ENCODE measurements around the gene PPP1R11. TPM values are rescaled to one million over a fixed set of nuclear protein-coding genes. Genes with fewer than 3 reads are reported as not detected.

PPP1R11 gene
- total and polyA plus RNA-seq, 9 of the 15 experiments (the other 6 are each of a cell fraction or from before 2014, with no cell fraction given): 17.8 to 94.8 (median 44.6) TPM

DNA sequence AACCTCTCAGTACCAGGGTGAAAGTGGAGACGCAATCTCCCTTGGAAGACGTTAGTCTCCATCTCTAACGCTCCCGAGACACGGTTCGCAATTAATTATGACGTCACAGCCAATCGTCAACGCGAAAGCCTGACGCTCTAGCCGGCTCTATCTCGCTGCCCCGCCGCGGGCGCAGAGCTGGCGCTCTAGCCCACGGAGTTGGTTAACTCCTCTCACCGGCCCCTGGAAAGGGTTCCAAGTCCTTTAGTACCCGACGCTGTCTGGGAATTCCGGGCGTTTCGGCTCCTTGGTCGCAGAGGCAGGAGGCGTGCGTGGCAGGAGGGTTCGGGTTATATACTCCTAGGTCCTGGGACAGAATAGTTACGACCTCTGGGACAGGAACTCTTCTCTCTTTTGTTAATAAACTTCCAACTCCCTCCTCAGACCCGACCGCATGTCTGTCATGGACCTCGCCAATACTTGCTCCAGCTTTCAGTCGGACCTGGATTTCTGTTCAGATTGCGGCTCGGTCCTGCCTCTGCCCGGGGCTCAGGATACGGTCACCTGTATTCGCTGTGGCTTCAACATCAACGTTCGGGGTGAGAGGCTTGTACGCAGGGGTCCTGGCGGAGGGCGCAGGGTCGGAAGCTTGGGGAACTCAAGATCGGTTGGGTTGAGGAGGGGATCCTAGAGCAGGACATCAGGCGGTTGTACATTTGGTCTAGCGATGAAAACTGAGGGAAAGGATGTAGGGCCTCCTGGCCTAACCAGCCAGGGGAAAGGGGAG, 5.7 kb upstream of the PPP1R11 start, which contains the start of gene POLR1H (continued):
- TF ChIP-seq, protein P1, sequence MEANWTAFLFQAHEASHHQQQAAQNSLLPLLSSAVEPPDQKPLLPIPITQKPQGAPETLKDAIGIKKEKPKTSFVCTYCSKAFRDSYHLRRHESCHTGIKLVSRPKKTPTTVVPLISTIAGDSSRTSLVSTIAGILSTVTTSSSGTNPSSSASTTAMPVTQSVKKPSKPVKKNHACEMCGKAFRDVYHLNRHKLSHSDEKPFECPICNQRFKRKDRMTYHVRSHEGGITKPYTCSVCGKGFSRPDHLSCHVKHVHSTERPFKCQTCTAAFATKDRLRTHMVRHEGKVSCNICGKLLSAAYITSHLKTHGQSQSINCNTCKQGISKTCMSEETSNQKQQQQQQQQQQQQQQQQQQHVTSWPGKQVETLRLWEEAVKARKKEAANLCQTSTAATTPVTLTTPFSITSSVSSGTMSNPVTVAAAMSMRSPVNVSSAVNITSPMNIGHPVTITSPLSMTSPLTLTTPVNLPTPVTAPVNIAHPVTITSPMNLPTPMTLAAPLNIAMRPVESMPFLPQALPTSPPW (CRISPR knock-in tag; IDR thresholded peaks at IDR 0.05): peak; percentile 55; the same call in 1 of the 2 replicates
- TF ChIP-seq, protein P2, sequence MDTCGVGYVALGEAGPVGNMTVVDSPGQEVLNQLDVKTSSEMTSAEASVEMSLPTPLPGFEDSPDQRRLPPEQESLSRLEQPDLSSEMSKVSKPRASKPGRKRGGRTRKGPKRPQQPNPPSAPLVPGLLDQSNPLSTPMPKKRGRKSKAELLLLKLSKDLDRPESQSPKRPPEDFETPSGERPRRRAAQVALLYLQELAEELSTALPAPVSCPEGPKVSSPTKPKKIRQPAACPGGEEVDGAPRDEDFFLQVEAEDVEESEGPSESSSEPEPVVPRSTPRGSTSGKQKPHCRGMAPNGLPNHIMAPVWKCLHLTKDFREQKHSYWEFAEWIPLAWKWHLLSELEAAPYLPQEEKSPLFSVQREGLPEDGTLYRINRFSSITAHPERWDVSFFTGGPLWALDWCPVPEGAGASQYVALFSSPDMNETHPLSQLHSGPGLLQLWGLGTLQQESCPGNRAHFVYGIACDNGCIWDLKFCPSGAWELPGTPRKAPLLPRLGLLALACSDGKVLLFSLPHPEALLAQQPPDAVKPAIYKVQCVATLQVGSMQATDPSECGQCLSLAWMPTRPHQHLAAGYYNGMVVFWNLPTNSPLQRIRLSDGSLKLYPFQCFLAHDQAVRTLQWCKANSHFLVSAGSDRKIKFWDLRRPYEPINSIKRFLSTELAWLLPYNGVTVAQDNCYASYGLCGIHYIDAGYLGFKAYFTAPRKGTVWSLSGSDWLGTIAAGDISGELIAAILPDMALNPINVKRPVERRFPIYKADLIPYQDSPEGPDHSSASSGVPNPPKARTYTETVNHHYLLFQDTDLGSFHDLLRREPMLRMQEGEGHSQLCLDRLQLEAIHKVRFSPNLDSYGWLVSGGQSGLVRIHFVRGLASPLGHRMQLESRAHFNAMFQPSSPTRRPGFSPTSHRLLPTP (IDR thresholded peaks at IDR 0.05; ENCODE audit: borderline replicate concordance, extremely low read depth, insufficient read length): no peak
- TF ChIP-seq MYC (IDR thresholded peaks at IDR 0.05; ENCODE audit: low read depth, low read length) (no peak; the same call in 1 of the 2 replicates), MYC (CRISPR knock-in tag; IDR thresholded peaks at IDR 0.05; ENCODE audit: borderline replicate concordance, low read depth) (0 out of 2 replicates have a peak, but pooled peaks have one; percentile 49), DIDO1 (tag; IDR thresholded peaks at IDR 0.05; ENCODE audit: low read depth) (peak; percentile 89), XRCC4 (IDR thresholded peaks at IDR 0.05; ENCODE audit: extremely low read depth, insufficient read depth, insufficient read length) (no peak), TBL1XR1 (IDR thresholded peaks at IDR 0.05; ENCODE audit: low read length in 2 of 2) (peak in 1 of 2 experiments; percentile 89; a peak in 3 of 4 replicates), TOE1 (IDR thresholded peaks at IDR 0.05; ENCODE audit: borderline replicate concordance) (peak; percentile 19; the same call in 1 of the 2 replicates), TOE1 (CRISPR knock-in tag; IDR thresholded peaks at IDR 0.05; ENCODE audit: borderline replicate concordance, low read depth) (no peak), ZFX (CRISPR knock-in tag; IDR thresholded peaks at IDR 0.05) (peak; percentile 59), RBM22 (IDR thresholded peaks at IDR 0.05; ENCODE audit: low read depth, low read length, poor library complexity, severe bottlenecking) (no peak), TCF3 (CRISPR knock-in tag; IDR thresholded peaks at IDR 0.05) (no peak), GABPA (tag; conservative IDR thresholded peaks at IDR 0.05; ENCODE audit: low read depth) (peak; percentile 58), ZNF57 (CRISPR knock-in tag; IDR thresholded peaks at IDR 0.05) (no peak), ELF1 (tag; IDR thresholded peaks at IDR 0.05) (peak; percentile 33)
- TF ChIP-seq, protein P3, sequence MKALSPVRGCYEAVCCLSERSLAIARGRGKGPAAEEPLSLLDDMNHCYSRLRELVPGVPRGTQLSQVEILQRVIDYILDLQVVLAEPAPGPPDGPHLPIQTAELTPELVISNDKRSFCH (CRISPR knock-in tag; IDR thresholded peaks at IDR 0.05): no peak
- TF ChIP-seq, protein P3 (tag; IDR thresholded peaks at IDR 0.05): peak; percentile 29; the same call in 1 of the 2 replicates
- TF ChIP-seq, protein P4, sequence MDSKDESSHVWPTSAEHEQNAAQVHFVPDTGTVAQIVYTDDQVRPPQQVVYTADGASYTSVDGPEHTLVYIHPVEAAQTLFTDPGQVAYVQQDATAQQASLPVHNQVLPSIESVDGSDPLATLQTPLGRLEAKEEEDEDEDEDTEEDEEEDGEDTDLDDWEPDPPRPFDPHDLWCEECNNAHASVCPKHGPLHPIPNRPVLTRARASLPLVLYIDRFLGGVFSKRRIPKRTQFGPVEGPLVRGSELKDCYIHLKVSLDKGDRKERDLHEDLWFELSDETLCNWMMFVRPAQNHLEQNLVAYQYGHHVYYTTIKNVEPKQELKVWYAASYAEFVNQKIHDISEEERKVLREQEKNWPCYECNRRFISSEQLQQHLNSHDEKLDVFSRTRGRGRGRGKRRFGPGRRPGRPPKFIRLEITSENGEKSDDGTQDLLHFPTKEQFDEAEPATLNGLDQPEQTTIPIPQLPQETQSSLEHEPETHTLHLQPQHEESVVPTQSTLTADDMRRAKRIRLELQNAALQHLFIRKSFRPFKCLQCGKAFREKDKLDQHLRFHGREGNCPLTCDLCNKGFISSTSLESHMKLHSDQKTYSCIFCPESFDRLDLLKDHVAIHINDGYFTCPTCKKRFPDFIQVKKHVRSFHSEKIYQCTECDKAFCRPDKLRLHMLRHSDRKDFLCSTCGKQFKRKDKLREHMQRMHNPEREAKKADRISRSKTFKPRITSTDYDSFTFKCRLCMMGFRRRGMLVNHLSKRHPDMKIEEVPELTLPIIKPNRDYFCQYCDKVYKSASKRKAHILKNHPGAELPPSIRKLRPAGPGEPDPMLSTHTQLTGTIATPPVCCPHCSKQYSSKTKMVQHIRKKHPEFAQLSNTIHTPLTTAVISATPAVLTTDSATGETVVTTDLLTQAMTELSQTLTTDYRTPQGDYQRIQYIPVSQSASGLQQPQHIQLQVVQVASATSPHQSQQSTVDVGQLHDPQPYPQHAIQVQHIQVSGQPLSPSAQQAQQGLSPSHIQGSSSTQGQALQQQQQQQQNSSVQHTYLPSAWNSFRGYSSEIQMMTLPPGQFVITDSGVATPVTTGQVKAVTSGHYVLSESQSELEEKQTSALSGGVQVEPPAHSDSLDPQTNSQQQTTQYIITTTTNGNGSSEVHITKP (IDR thresholded peaks at IDR 0.05; ENCODE audit: partially characterized antibody): peak; percentile 3
